Stomach smooth muscle (tissue), 2 donors: ENCODE results near the gene LAMC3.
A peak's percentile ranks its signal among the peaks of the same experiment; 100 is the strongest.
"Not testable (repeated sequence)": the region's sequence is repeated elsewhere in the genome, so short reads cannot be mapped to it uniquely, and the experiment has no call there.

Experiments used
- H3K27ac ChIP-seq: one replicate; pipeline ENCODE4 v1.7.0; 2013; ENCODE audit warnings: mild to moderate bottlenecking, low read length, inconsistent platforms
- H3K27me3 ChIP-seq, 2 donors: one replicate each; pipeline ENCODE4 v1.7.0; 2013; ENCODE audit warnings: low read length in 2 of 2; ENCODE audit not compliant: insufficient read depth in 2 of 2, control insufficient read depth in 1 of 2
- H3K36me3 ChIP-seq, 2 donors: one replicate each; pipeline ENCODE4 v1.7.0; 2013; ENCODE audit warnings: low read length in 2 of 2; ENCODE audit not compliant: control insufficient read depth in 2 of 2, insufficient read depth in 2 of 2
- H3K4me1 ChIP-seq: one replicate; pipeline ENCODE4 v1.7.0; 2013; ENCODE audit warnings: low read length; ENCODE audit not compliant: control insufficient read depth, insufficient read depth
- H3K4me3 ChIP-seq, 2 donors: one replicate each; pipeline ENCODE4 v1.7.0; 2013; ENCODE audit warnings: low read length in 2 of 2
- H3K9ac ChIP-seq, 2 donors: one replicate each; pipeline ENCODE4 v1.7.0; 2013; ENCODE audit warnings: low read length in 2 of 2, mild to moderate bottlenecking in 1 of 2
- H3K9me3 ChIP-seq, 2 donors: one replicate each; pipeline ENCODE4 v1.7.0; 2013; ENCODE audit warnings: low read length in 2 of 2; ENCODE audit not compliant: control insufficient read depth in 2 of 2
- donor health status: healthy.
- donor health status: Pancreatic carcinoma.

Gene LAMC3

DNA sequence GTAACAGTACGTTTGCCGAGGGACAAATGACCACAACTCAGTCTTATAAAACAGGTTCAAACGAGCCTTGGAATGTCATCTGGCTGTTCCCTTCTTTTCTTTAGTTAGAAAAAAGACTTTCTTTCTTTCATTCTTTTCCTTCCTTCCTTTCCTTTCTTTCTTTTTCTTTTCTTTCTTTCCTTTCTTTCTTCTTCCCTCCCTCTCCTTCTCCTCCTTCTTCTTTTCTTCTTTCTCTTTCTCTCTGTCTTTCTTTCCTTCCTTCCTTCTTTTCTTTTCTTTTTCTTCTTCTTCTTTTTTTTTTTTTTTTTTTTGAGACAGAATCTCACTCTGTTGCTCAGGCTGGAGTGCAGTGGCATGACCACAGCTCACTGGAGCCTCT lies 9.7 kb upstream of the LAMC3 start:
- no peaks in the 10 kb centered on the region for H3K36me3 ChIP-seq
- H3K27ac ChIP-seq = no peak overlapping the region
- H3K9me3 ChIP-seq = no peaks in the 10 kb centered on the region
- H3K9ac ChIP-seq = no peak overlapping the region
- H3K27me3 ChIP-seq = peaks cover 23 to 30% of the 10 kb centered on the region in 2 donors
- H3K4me3 ChIP-seq = no peak overlapping the region
- H3K4me1 ChIP-seq = no peaks in the 10 kb centered on the region

DNA sequence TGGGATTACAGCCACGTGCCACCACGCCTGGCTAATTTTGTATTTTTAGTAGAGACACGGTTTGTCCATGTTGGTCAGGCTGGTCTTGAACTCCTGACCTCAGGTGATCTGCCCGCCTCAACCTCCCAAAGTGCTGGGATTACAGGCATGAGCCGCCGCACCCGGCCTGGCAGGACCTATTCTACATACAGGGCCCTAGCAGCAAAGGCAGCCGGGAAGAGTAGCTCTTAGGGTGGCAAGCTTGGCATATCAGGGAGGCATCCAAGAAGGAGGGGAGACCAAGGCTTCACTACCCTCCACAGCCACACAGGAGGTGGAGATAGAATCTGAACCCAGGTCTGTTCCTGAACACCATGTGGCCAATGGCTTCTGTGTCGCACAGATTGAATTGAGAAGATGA lies 8.4 kb upstream of the LAMC3 start:
- H3K9ac ChIP-seq, H3K9me3 ChIP-seq, H3K4me3 ChIP-seq, H3K4me1 ChIP-seq, H3K36me3 ChIP-seq, H3K27ac ChIP-seq: not testable (repeated sequence)
- peaks cover 23 to 24% of the 10 kb centered on the region in 2 donors for H3K27me3 ChIP-seq

DNA sequence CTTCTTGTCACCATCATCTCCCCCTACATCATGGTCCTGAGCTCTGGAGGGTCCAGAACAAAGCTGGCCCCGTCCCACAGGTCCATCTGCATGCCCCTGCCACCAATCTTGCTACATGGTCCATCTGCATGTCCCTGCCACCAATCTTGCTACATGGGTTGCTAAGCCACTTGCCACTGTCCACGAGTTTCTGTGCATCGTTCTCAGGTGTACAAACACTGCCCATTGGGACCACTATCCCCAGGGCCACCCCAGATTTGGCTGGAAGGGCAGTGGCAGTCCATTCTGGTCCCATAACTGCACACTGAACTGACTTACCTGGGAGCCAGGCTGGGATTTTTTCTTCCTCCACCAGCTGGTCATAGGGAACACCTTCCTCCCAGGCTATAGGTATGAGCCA lies 8.0 kb upstream of the LAMC3 start:
- no peaks in the 10 kb centered on the region for H3K9me3 ChIP-seq
- H3K4me1 ChIP-seq = no peaks in the 10 kb centered on the region
- H3K27ac ChIP-seq = no peak overlapping the region
- no peaks in the 10 kb centered on the region for H3K36me3 ChIP-seq
- no peak overlapping the region for H3K4me3 ChIP-seq
- peaks cover 23 to 24% of the 10 kb centered on the region in 2 donors for H3K27me3 ChIP-seq
- H3K9ac ChIP-seq = no peak overlapping the region

DNA sequence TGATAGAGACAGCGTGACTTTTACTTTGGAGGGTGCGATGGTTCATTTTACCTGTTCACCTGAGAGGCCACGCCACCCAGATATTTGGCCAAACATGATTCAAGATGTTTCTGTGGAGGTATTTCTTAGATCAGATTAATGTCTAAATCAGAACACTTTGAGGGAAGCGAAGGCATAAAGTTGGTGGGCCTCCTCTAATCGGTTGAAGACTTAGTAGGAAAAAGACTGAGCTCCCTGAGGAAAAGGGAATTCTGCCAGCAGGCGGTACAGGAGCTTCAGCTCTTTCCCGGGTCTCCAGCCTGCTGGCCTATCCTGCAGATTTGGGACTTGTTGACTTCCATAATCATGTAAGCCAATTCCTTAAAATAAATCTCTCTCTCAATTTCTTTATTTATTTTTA lies 7.0 kb upstream of the LAMC3 start:
- Histone ChIP-seq H3K9ac (no peak overlapping the region), H3K27me3 (peaks cover 23 to 24% of the 10 kb centered on the region in 2 donors), H3K4me1 (no peaks in the 10 kb centered on the region), H3K36me3 (no peaks in the 10 kb centered on the region), H3K27ac (no peak overlapping the region), H3K9me3 (no peaks in the 10 kb centered on the region), H3K4me3 (no peak overlapping the region)

DNA sequence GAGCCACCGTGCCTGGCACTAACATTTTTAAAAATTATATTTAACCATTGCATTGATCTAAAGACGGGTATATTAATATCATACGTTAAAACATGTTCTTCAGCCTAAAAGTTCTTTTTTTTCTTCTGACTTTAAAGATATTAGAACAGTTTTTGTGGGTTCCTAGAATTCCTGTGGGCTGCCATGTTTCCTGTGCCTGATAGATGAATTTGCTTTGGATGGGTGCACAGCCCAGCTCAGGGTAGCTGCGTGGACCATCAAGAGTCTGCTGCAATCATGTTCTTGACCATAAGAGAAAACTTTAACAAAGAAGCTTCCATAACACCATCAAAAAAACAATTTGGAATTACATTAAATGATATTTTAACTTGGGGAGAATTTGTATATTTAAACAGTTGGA lies 2.4 kb upstream of the LAMC3 start:
- Histone ChIP-seq H3K9me3 (no peaks in the 10 kb centered on the region), H3K36me3 (no peaks in the 10 kb centered on the region), H3K27ac (no peak overlapping the region), H3K27me3 (peaks cover 13 to 23% of the 10 kb centered on the region in 2 donors), H3K9ac (no peak overlapping the region), H3K4me1 (peaks cover 4% of the 10 kb centered on the region), H3K4me3 (no peak overlapping the region)

DNA sequence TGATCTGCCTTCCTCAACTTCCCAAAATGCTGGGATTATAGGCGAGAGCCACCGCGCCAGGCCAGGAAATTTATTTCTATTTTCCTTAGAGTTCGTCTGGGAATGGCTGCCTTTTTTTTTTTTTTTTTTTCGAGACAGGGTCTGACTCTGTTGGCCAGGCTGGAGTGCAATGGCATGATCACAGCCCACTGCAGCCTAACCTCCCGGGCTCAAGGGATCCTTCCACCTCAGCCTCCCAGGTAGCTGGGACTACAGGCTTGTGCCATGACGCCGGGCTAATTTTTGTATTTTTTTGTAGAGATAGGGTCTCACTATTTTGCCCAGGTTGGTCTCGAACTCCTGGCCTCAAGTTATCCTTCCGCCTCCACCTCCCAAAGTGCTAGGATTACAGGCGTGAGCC lies 888 bp upstream of the LAMC3 start:
- H3K27me3 ChIP-seq = peaks cover 17 to 23% of the 10 kb centered on the region in 2 donors
- H3K9me3 ChIP-seq = no peaks in the 10 kb centered on the region
- peaks cover 4% of the 10 kb centered on the region for H3K4me1 ChIP-seq
- H3K4me3 ChIP-seq = no peak overlapping the region
- no peaks in the 10 kb centered on the region for H3K36me3 ChIP-seq
- H3K27ac ChIP-seq = no peak overlapping the region
- no peak overlapping the region for H3K9ac ChIP-seq

DNA sequence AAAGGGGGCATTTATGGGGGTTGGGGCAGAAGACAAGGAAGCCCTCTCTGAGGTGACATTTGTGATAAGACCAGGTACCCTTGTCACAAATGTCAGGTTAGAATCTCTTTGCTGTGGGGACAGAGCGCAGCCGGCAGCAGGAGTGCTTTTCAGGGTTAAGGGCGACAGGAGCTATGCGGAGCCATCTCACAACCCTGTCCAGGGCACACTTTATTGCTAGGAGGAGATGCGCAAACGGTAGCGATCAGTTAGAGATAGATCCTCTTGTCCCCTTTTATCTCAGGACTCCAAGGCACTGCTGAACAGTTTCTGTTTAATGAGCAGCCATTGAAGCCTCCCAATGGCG lies 438 bp upstream of the LAMC3 start:
- no peaks in the 10 kb centered on the region for H3K9me3 ChIP-seq
- H3K4me3 ChIP-seq = peak overlapping the region in 1 of 2 donors; percentile 29
- no peaks in the 10 kb centered on the region for H3K36me3 ChIP-seq
- H3K9ac ChIP-seq = no peak overlapping the region
- H3K27me3 ChIP-seq = peaks cover 17 to 23% of the 10 kb centered on the region in 2 donors
- H3K27ac ChIP-seq = no peak overlapping the region
- peaks cover 4% of the 10 kb centered on the region for H3K4me1 ChIP-seq

DNA sequence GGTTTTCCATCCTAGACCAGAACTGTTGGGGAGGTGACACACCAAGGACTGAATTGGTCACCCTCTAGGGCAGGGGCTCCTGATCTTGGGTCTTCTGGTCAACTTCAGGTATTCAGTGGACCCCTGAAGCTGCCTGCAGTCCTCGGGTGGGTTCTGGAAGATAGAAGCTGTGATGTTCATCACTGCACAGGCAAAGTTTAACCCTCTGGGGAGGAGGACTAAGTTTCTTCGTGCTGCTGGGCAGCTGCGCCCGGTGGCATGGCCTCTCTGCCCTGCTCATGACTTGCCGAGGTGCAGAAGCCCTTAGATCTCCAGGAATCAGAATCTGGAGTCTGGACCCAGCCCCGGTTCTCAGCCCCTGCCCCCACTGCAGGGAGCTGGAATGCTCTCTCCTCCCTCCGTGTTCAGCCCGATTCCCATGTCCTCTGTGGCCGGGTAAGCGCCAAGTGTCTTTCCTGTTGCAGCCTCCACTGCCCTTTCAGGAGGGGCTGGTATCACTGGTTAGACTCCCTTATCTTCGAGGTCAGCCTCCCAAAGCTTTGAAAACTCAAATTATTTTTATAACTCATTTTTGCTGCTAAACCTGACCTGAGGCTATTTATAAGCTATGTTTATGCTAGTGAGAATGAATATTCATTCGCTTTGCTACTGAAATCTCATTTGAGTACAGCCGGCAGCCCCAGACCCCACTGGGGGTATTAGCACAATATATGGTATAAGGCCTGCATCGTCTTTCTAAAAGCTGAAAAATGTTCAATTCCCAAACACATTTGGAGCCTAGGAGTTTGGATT lies 1.7 kb downstream of the LAMC3 start:
- Histone ChIP-seq H3K36me3 (no peaks in the 10 kb centered on the region), H3K9ac (no peak overlapping the region), H3K4me3 (no peak overlapping the region), H3K9me3 (no peaks in the 10 kb centered on the region), H3K27ac (no peak overlapping the region), H3K4me1 (peaks cover 4% of the 10 kb centered on the region), H3K27me3 (peaks cover 17 to 23% of the 10 kb centered on the region in 2 donors)

DNA sequence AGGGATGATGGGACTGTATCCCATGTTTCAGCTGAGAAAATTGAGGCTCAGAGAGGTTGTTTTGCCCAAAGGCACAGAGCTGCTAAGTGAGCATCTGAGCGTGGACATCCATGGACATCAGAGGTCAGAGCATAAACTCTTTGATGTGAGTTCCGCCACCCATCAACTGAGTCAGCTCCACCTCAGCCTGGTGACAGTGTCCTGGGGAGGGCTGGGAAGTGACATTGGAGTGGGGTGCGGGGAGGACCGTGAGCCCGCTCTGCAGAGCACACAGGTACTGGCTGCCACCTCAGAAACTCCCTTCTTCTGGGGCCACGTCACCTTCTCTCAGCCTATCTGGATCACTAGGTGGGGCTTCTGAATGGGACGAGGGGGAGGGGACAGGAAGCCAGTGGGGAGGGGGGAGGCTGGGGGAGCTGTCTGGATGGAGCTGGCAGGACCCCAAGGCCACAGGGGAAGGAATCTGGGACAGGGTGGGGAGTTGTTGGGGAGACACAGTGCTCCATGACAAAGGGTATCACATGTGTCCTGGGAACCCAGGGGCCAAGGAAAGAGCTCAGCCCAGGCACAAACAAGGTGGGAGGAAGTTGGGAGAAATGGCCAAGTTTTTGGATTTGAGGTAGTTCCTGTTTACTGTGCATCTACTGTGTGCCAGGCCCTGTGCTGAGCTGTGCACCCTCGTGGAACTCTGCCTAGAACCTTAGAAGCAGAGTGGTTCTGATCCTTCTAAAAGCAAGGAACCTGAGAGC lies 2.5 kb downstream of the LAMC3 start:
- Histone ChIP-seq H3K4me1 (peaks cover 4% of the 10 kb centered on the region), H3K36me3 (no peaks in the 10 kb centered on the region), H3K9ac (no peak overlapping the region), H3K4me3 (no peak overlapping the region), H3K27ac (no peak overlapping the region), H3K9me3 (no peaks in the 10 kb centered on the region), H3K27me3 (peaks cover 17 to 23% of the 10 kb centered on the region in 2 donors)

DNA sequence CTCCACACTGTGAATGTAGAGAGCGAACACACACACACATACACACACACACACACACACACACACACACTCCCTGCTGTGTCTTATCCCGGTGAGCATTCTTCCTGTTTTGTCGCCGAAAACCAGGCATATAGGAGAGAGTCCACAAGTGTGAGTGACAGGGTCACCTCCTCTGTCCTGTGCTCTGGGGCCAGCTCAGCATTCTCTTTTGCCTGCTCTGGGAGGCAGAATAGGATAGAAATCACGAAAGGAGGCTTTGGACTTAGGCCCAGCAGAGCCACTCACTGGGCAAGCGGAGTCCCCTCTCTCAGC lies 3.0 kb downstream of the LAMC3 start:
- H3K27ac ChIP-seq = no peak overlapping the region
- no peak overlapping the region for H3K9ac ChIP-seq
- H3K9me3 ChIP-seq = no peaks in the 10 kb centered on the region
- peaks cover 4% of the 10 kb centered on the region for H3K4me1 ChIP-seq
- H3K27me3 ChIP-seq = peaks cover 17 to 25% of the 10 kb centered on the region in 2 donors
- no peak overlapping the region for H3K4me3 ChIP-seq
- no peaks in the 10 kb centered on the region for H3K36me3 ChIP-seq

DNA sequence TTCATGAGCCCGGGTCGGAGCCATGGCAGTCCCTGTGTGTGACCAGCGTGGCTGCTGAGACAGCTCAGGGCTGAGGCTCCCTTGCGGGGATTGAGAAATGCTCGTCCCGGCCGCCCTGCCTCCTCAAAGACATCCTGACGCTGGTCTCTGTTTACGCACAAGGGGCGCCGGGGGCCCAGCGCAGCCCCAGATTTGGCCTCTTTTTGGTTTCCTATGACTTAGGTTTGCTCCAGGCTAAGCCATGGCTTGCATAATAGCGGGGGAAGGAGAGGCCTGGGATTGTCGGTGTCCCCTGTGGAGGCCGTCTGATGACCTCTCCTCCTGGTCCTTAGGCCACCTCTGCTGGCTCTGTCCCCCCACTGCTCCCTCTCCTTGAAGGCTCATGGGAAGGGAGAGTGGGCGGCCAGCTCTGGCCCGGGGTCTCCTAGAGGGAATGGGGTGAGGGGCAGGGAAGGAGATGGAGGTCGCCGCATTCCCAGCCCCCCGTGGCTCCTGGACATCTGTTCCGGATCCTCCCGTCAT lies 3.5 kb downstream of the LAMC3 start:
- Histone ChIP-seq H3K27ac (no peak overlapping the region), H3K36me3 (no peaks in the 10 kb centered on the region), H3K9ac (no peak overlapping the region), H3K9me3 (no peaks in the 10 kb centered on the region), H3K27me3 (peaks cover 17 to 28% of the 10 kb centered on the region in 2 donors), H3K4me3 (no peak overlapping the region), H3K4me1 (peaks cover 4% of the 10 kb centered on the region)
